Esophagus squamous epithelium (tissue), 5 donors: Measurements from ENCODE around the gene SLC37A3. TPM values are rescaled to one million over a fixed set of nuclear protein-coding genes. Genes with fewer than 3 reads are reported as not detected.

Source experiments
- DNase-seq: peaks from one replicate; lab custom pipeline; 2025; lab: John Stamatoyannopoulos, UW
- H3K27ac ChIP-seq, 4 donors: fragments of 200-600 bp; sonication (generic); one replicate each; pipeline ENCODE4 v1.5.1; 2016 to 2019; ENCODE audit warnings: mild to moderate bottlenecking in 1 of 4
- H3K27me3 ChIP-seq, 4 donors: fragments of 200-600 bp; sonication (generic); 1 replicate in 3 of 4; 2 replicates in 1 of 4; pipeline versions ENCODE4 v1.5.1 to v1.6.0; 2017 to 2021; ENCODE audit warnings: antibody characterized with exemption in 1 of 4
- H3K36me3 ChIP-seq, 3 donors: fragments of 200-600 bp; sonication (generic); one replicate each; pipeline ENCODE4 v1.5.1; 2016 to 2019
- H3K4me1 ChIP-seq, 3 donors: fragments of 200-600 bp; sonication (generic); one replicate each; pipeline ENCODE4 v1.5.1; 2017 to 2019
- H3K4me3 ChIP-seq, 4 donors: fragments of 200-600 bp; sonication (generic); 1 replicate in 3 of 4; 2 replicates in 1 of 4; pipeline ENCODE4 v1.5.1; 2016 to 2019; ENCODE audit warnings: mild to moderate bottlenecking in 2 of 4, moderate library complexity in 1 of 4
- H3K9me3 ChIP-seq, 3 donors: fragments of 200-600 bp; sonication (generic); one replicate each; pipeline ENCODE4 v1.5.1; 2016 to 2019
- CTCF ChIP-seq, 6 experiments: fragments of 450-650 bp in 4 of 6; fragments of 200-600 bp in 2 of 6; sonication (generic) in 2 of 6; IDR thresholded peaks; one replicate each; pipeline ENCODE4 v1.5.1; 2016 to 2019; ENCODE audit warnings: antibody characterized with exemption in 6 of 6, mild to moderate bottlenecking in 4 of 6, moderate library complexity in 4 of 6
- POLR2A ChIP-seq, 4 donors: fragments of 450-650 bp; IDR thresholded peaks; one replicate each; pipeline ENCODE4 v1.6.1; 2017; ENCODE audit warnings: antibody characterized with exemption in 4 of 4, mild to moderate bottlenecking in 4 of 4, moderate library complexity in 3 of 4
- WGBS, 2 donors: methylation state at CpG; one replicate each; pipeline ENCODE4 v1.1.5; 2018; 5-methylcytosine and 5-hydroxymethylcytosine counted together
- intact Hi-C: fragments of 100-400 bp; cut with DNase I; formaldehyde crosslinking; loops from one replicate; pipeline ENCODE4 v1.15.0; 2022
- total RNA-seq, 4 donors: library from RNA; depleted of rRNA; stranded (reverse); fragments of >200 nt; gene quantifications; one replicate each; pipeline ENCODE4 v1.1.0, GENCODE V29; 2016
- donor health status: DM: yes; HTN: yes; CAD: no.

The SLC37A3 gene
- total RNA-seq, 4 donors from 2014 or later: 17.8 to 44.4 (median 20.9) TPM

GRCh38 chr7:140334341-140335057 is 63.8 kb downstream of the SLC37A3 start:
- no peak overlapping the region for H3K4me3 ChIP-seq
- H3K27me3 ChIP-seq: no peaks in the 10 kb centered on the region
- TF ChIP-seq POLR2A (IDR thresholded peaks at IDR 0.05) (no peak), CTCF (IDR thresholded peaks at IDR 0.05) (no peak)
- no peak overlapping the region for H3K27ac ChIP-seq
- peaks cover 0 to 45% (median 0%) of the 10 kb centered on the region in 3 donors for H3K36me3 ChIP-seq
- 71 to 85% methylated on average over 8 of the region's 8 CpGs for WGBS, 2 donors
- intact Hi-C loops: loop anchor here (10.0 kb wide), 1 partner anchor 320 kb away; no protein-coding TSS in a partner anchor
- H3K9me3 ChIP-seq: no peaks in the 10 kb centered on the region
- no peaks in the 10 kb centered on the region for H3K4me1 ChIP-seq
- no peak for DNase-seq

- H3K27me3 ChIP-seq: no peaks in the 10 kb centered on the region
- H3K9me3 ChIP-seq: no peaks in the 10 kb centered on the region
- intact Hi-C loops: loop anchor here (10.0 kb wide), 1 partner anchor 319 kb away; no protein-coding TSS in a partner anchor
- no peak overlapping the region for H3K4me3 ChIP-seq
- DNase-seq: no peak
- TF ChIP-seq POLR2A (IDR thresholded peaks at IDR 0.05): no peak
- TF ChIP-seq CTCF (IDR thresholded peaks at IDR 0.05): no peak
- peaks cover 0 to 37% (median 0%) of the 10 kb centered on the region in 3 donors for H3K36me3 ChIP-seq
- no peaks in the 10 kb centered on the region for H3K4me1 ChIP-seq
- 93 to 97% methylated on average over 5 of the region's 5 CpGs for WGBS, 2 donors
- H3K27ac ChIP-seq: no peak overlapping the region
Measured at GRCh38 chr7:140333686-140334085, 64.6 kb downstream of the SLC37A3 start.

- WGBS, 2 donors: 62 to 80% methylated on average over 9 to 10 of the region's 10 CpGs
Measured at GRCh38 chr7:140333223-140333622, 65.1 kb downstream of the SLC37A3 start.

GRCh38 chr7:140330595-140330994 is 67.7 kb downstream of the SLC37A3 start:
- WGBS, 2 donors: 78 to 86% methylated on average over 3 of the region's 3 CpGs
- H3K36me3 ChIP-seq: peaks cover 0 to 18% (median 0%) of the 10 kb centered on the region in 3 donors
- intact Hi-C loops: loop anchor here (10.0 kb wide), 1 partner anchor 316 kb away; no protein-coding TSS in a partner anchor
- no peak for DNase-seq
- H3K9me3 ChIP-seq: no peaks in the 10 kb centered on the region
- peaks cover 7 to 13% (median 11%) of the 10 kb centered on the region in 3 donors for H3K4me1 ChIP-seq
- no peak for TF ChIP-seq CTCF (IDR thresholded peaks at IDR 0.05)
- TF ChIP-seq POLR2A (IDR thresholded peaks at IDR 0.05): no peak
- H3K27me3 ChIP-seq: no peaks in the 10 kb centered on the region
- no peak overlapping the region for H3K4me3 ChIP-seq
- no peak overlapping the region for H3K27ac ChIP-seq

More at GRCh38 chr7:140333223-140333622, 65.1 kb downstream of the SLC37A3 start:
- Histone ChIP-seq H3K27me3 (no peaks in the 10 kb centered on the region), H3K4me3 (no peak overlapping the region), H3K4me1 (no peaks in the 10 kb centered on the region), H3K27ac (no peak overlapping the region), H3K36me3 (peaks cover 0 to 36% (median 0%) of the 10 kb centered on the region in 3 donors), H3K9me3 (no peaks in the 10 kb centered on the region)
- TF ChIP-seq CTCF (IDR thresholded peaks at IDR 0.05) (no peak), POLR2A (IDR thresholded peaks at IDR 0.05) (no peak)
- no peak for DNase-seq
- intact Hi-C loops: loop anchor here (10.0 kb wide), 1 partner anchor 318 kb away; no protein-coding TSS in a partner anchor

- H3K4me3 ChIP-seq: no peak overlapping the region
- DNase-seq: no peak
- intact Hi-C loops: loop anchor here (10.0 kb wide), 1 partner anchor 315 kb away; no protein-coding TSS in a partner anchor
- no peaks in the 10 kb centered on the region for H3K27me3 ChIP-seq
- no peak for TF ChIP-seq POLR2A (IDR thresholded peaks at IDR 0.05)
- no peak for TF ChIP-seq CTCF (IDR thresholded peaks at IDR 0.05)
- H3K36me3 ChIP-seq: peaks cover 0 to 13% (median 0%) of the 10 kb centered on the region in 3 donors
- peaks cover 7 to 13% (median 12%) of the 10 kb centered on the region in 3 donors for H3K4me1 ChIP-seq
- WGBS, 2 donors: 86 to 90% methylated on average over 9 to 13 of the region's 13 CpGs
- no peak overlapping the region for H3K27ac ChIP-seq
- H3K9me3 ChIP-seq: no peaks in the 10 kb centered on the region
Measured at GRCh38 chr7:140330128-140330527, 68.2 kb downstream of the SLC37A3 start.
